Panc1 (cell line): ENCODE measurements around the gene PRICKLE3. TPM values are rescaled to one million over a fixed set of nuclear protein-coding genes. Genes with fewer than 3 reads are reported as not detected.

ENCODE experiments used
- total RNA-seq: library from RNA; stranded (reverse); gene quantifications from one replicate; pipeline ENCODE4 v1.2.1, GENCODE V29; 2021; ENCODE audit not compliant: unreplicated experiment

PRICKLE3 gene
- total RNA-seq, 1 experiment from 2014 or later, result 40.1 TPM

Other genes starting within 250 kb of the PRICKLE3 start
- 59.5 TPM for gene OTUD5, start 228.8 kb downstream of the PRICKLE3 start, total RNA-seq
- 5.5 TPM for gene KCND1, start 214.5 kb downstream of the PRICKLE3 start, total RNA-seq
- 51.0 TPM for gene GRIPAP1, start 184.1 kb downstream of the PRICKLE3 start, total RNA-seq
- gene TFE3, start 143.0 kb downstream of the PRICKLE3 start, total RNA-seq, result 45.9 TPM
- gene CCDC120, start 127.4 kb downstream of the PRICKLE3 start, total RNA-seq, result 11.0 TPM
- 36.3 TPM for gene PRAF2, start 112.4 kb downstream of the PRICKLE3 start, total RNA-seq
- gene WDR45, start 106.5 kb downstream of the PRICKLE3 start, total RNA-seq, result 49.3 TPM
- gene GPKOW, start 62.6 kb downstream of the PRICKLE3 start, total RNA-seq, result 28.0 TPM
- 3.8 TPM for gene MAGIX, start 23.6 kb downstream of the PRICKLE3 start, total RNA-seq
- 293 TPM for gene PLP2, start 14.5 kb downstream of the PRICKLE3 start, total RNA-seq
- gene SYP, start 13.8 kb upstream of the PRICKLE3 start, total RNA-seq, result 12.4 TPM
- not detected for gene CACNA1F, start 47.0 kb upstream of the PRICKLE3 start, total RNA-seq
- gene CCDC22, start 49.1 kb upstream of the PRICKLE3 start, total RNA-seq, result 22.8 TPM
- 0.26 TPM for gene FOXP3, start 78.3 kb upstream of the PRICKLE3 start, total RNA-seq
- 8.3 TPM for gene PPP1R3F, start 83.4 kb upstream of the PRICKLE3 start, total RNA-seq
- not detected for gene GAGE10, start 117.3 kb upstream of the PRICKLE3 start, total RNA-seq
- gene GAGE12J, start 135.7 kb upstream of the PRICKLE3 start, total RNA-seq, result 1.1 TPM
- gene GAGE13, start 145.2 kb upstream of the PRICKLE3 start, total RNA-seq, result not detected